A549 (cell line): ENCODE results near the gene TP73. TPM values are rescaled to one million over a fixed set of nuclear protein-coding genes. Genes with fewer than 3 reads are reported as not detected.

ENCODE experiments used
- ATAC-seq, 2 experiments: fragments of 200-7000 bp in 1 of 2; fragments of >200 bp in 1 of 2; cut with Nextera tagmentation in 1 of 2; cut with Tn5 transposase in 1 of 2; 3 replicates each; pipeline versions ENCODE4 v1.8.0 to v1.9.1; 2018 to 2020; ENCODE audit warnings: mild to moderate bottlenecking in 1 of 2, moderate library complexity in 1 of 2
- CTCF ChIA-PET: fragments of 300-600 bp; sonication (Branson Sonifier 250); formaldehyde crosslinking; extraction: SDS; loops from one replicate; lab custom pipeline; 2021; ENCODE audit warnings: antibody characterized with exemption, inconsistent platforms; lab: Yijun Ruan, JAX
- POLR2A ChIA-PET: fragments of 350-600 bp; formaldehyde crosslinking; extraction: SDS; loops from one replicate; lab custom pipeline; 2021; ENCODE audit warnings: antibody characterized with exemption, inconsistent platforms; lab: Yijun Ruan, JAX
- DNase-seq, 2 experiments: peaks; one replicate each; pipeline versions ENCODE4 v3.0.0 to v3.0.0-alpha.2; 2011 to 2016; ENCODE audit warnings: low read depth in 1 of 2, low spot score in 1 of 2
- FAIRE-seq: peaks from 2 replicates; lab custom pipeline; 2011; peaks lifted over from hg19 to GRCh38; lab: Jason Lieb, UNC
- H3K27ac ChIP-seq, 2 experiments: fragments of >200 bp; sonication (Bioruptor Twin); formaldehyde crosslinking; 3 replicates each; pipeline ENCODE4 v1.5.1; 2016 to 2017
- H3K4me1 ChIP-seq: fragments of >200 bp; sonication (Bioruptor Twin); formaldehyde crosslinking; 3 replicates; pipeline ENCODE4 v1.6.1; 2016
- H3K4me2 ChIP-seq: fragments of >200 bp; sonication (Bioruptor Twin); formaldehyde crosslinking; 3 replicates; pipeline ENCODE4 v1.6.1; 2016
- H3K4me3 ChIP-seq: fragments of >200 bp; sonication (Bioruptor Twin); formaldehyde crosslinking; 3 replicates; pipeline ENCODE4 v1.5.1; 2016
- H3K9me3 ChIP-seq: fragments of >200 bp; sonication (Bioruptor Twin); formaldehyde crosslinking; 3 replicates; pipeline ENCODE4 v1.6.1; 2016
- CEBPB ChIP-seq, 2 experiments: fragments of >200 bp in 1 of 2; sonication (Bioruptor Twin) in 1 of 2; formaldehyde crosslinking in 1 of 2; IDR thresholded peaks; 2 replicates each; pipeline ENCODE4 v1.6.1; 2012 to 2016
- CHD4 ChIP-seq: fragments of 200-600 bp; sonication (generic); IDR thresholded peaks from 2 replicates; pipeline ENCODE4 v1.6.1; 2016; ENCODE audit warnings: antibody characterized with exemption, mild to moderate bottlenecking, borderline replicate concordance
- EHMT2 ChIP-seq: fragments of 200-600 bp; sonication (generic); IDR thresholded peaks from 2 replicates; pipeline ENCODE4 v1.6.1; 2016; ENCODE audit warnings: antibody characterized with exemption, low read depth, mild to moderate bottlenecking, moderate library complexity
- FOSL2 ChIP-seq, 2 experiments: fragments of 450-650 bp in 1 of 2; fragments of >200 bp in 1 of 2; sonication (Bioruptor Twin) in 1 of 2; formaldehyde crosslinking; IDR thresholded peaks; 2 replicates each; pipeline versions ENCODE4 v1.5.0 to v1.6.1; 2016 to 2020; ENCODE audit warnings: mild to moderate bottlenecking in 1 of 2, moderate library complexity in 1 of 2
- FOXS1 ChIP-seq: fragments of 250-450 bp; sonication (Bioruptor Pico); IDR thresholded peaks from 2 replicates; pipeline ENCODE4 v1.5.0; 2020; ENCODE audit warnings: mild to moderate bottlenecking, moderate library complexity
- GATA3 ChIP-seq: IDR thresholded peaks from 2 replicates; pipeline ENCODE4 v1.6.1; 2012; ENCODE audit warnings: borderline replicate concordance
- HDAC2 ChIP-seq: fragments of 200-600 bp; sonication (generic); IDR thresholded peaks from 2 replicates; pipeline ENCODE4 v1.6.1; 2016
- HOXA7 ChIP-seq: fragments of 250-450 bp; sonication (Bioruptor Pico); IDR thresholded peaks from 2 replicates; pipeline ENCODE4 v1.5.0; 2020; ENCODE audit warnings: mild to moderate bottlenecking, moderate library complexity
- HOXB5 ChIP-seq: fragments of 250-450 bp; sonication (Bioruptor Pico); IDR thresholded peaks from 2 replicates; pipeline ENCODE4 v1.5.0; 2020; ENCODE audit warnings: mild to moderate bottlenecking, moderate library complexity
- MAFK ChIP-seq: fragments of 450-650 bp; IDR thresholded peaks from 2 replicates; pipeline ENCODE4 v1.6.1; 2014; ENCODE audit not compliant: partially characterized antibody
- NFE2L2 ChIP-seq: fragments of 150-350 bp; conservative IDR thresholded peaks from 2 replicates; pipeline ENCODE4 v1.6.1; 2014; ENCODE audit warnings: low read length
- PHF8 ChIP-seq: fragments of 200-600 bp; sonication (generic); IDR thresholded peaks from 2 replicates; pipeline ENCODE4 v1.6.1; 2016; ENCODE audit warnings: low read depth, mild to moderate bottlenecking, antibody characterized with exemption, moderate library complexity, borderline replicate concordance
- POLR2A ChIP-seq: IDR thresholded peaks from 2 replicates; pipeline ENCODE4 v1.6.1; 2012; ENCODE audit warnings: mild to moderate bottlenecking, low read length
- RAD21 ChIP-seq, 2 experiments: fragments of >200 bp in 1 of 2; sonication (Bioruptor Twin) in 1 of 2; formaldehyde crosslinking in 1 of 2; IDR thresholded peaks in 1 of 2; conservative IDR thresholded peaks in 1 of 2; 2 replicates in 1 of 2; 3 replicates in 1 of 2; pipeline ENCODE4 v1.6.1; 2012 to 2018; ENCODE audit warnings: inconsistent platforms in 1 of 2
- RARB ChIP-seq: fragments of 250-450 bp; sonication (Bioruptor Pico); IDR thresholded peaks from 2 replicates; pipeline ENCODE4 v1.8.0; 2021; ENCODE audit warnings: mild to moderate bottlenecking, moderate library complexity
- RCOR1 ChIP-seq: fragments of 150-350 bp; IDR thresholded peaks from 2 replicates; pipeline ENCODE4 v1.6.1; 2014; ENCODE audit warnings: antibody characterized with exemption, low read length, low read depth
- RFX5 ChIP-seq: fragments of 450-650 bp; IDR thresholded peaks from 2 replicates; pipeline ENCODE4 v1.7.1; 2014; ENCODE audit warnings: antibody characterized with exemption, mild to moderate bottlenecking, moderate library complexity
- SMC3 ChIP-seq: fragments of >200 bp; sonication (Bioruptor Twin); formaldehyde crosslinking; IDR thresholded peaks from 3 replicates; pipeline ENCODE4 v1.6.1; 2018; ENCODE audit warnings: inconsistent platforms
- SREBF2 ChIP-seq: fragments of 450-650 bp; IDR thresholded peaks from 2 replicates; pipeline ENCODE4 v1.6.1; 2014; ENCODE audit warnings: mild to moderate bottlenecking, moderate library complexity
- ZSCAN20 ChIP-seq: fragments of 250-450 bp; sonication (Bioruptor Pico); IDR thresholded peaks from 2 replicates; pipeline ENCODE4 v1.8.0; 2022; ENCODE audit warnings: mild to moderate bottlenecking, moderate library complexity
- WGBS: methylation state at CpG from one replicate; pipeline ENCODE4 v1.1.6; 2017; ENCODE audit errors: missing lambda C conversion rate; 5-methylcytosine and 5-hydroxymethylcytosine counted together
- polyA plus RNA-seq, 4 experiments: library from polyadenylated mRNA; depleted of rRNA in 3 of 4; stranded (reverse); fragments of >200 nt; fragmentation: RNase III in 1 of 4; extraction: RNeasy Plus Mini Kit Qiagen cat#74134 plus additional on column Dnase treatment in 1 of 4; gene quantifications; 2 replicates in 3 of 4; 3 replicates in 1 of 4; pipeline ENCODE4 v1.2.3, GENCODE V29; 2011 to 2017
- TF ChIP-seq, protein P1 (sequence below): IDR thresholded peaks from 2 replicates; pipeline ENCODE4 v1.6.1; 2012
- TF ChIP-seq, protein P2 (sequence below): fragments of >200 bp; sonication (Bioruptor Twin); formaldehyde crosslinking; IDR thresholded peaks from 3 replicates; pipeline ENCODE4 v1.5.1; 2016
- TF ChIP-seq, protein P3 (sequence below): fragments of 250-450 bp; sonication (Bioruptor Pico); IDR thresholded peaks from 2 replicates; pipeline ENCODE4 v1.5.0; 2021; ENCODE audit warnings: mild to moderate bottlenecking, moderate library complexity, borderline replicate concordance
- TF ChIP-seq, protein P4 (sequence below): fragments of >200 bp; sonication (Bioruptor Twin); formaldehyde crosslinking; IDR thresholded peaks from 2 replicates; pipeline ENCODE4 v1.6.1; 2016
- TF ChIP-seq, protein P5 (sequence below): fragments of 450-650 bp; IDR thresholded peaks from 2 replicates; pipeline ENCODE4 v1.6.1; 2014; ENCODE audit warnings: antibody characterized with exemption

Gene TP73
- polyA plus RNA-seq, 2 of the 4 experiments (the other 2 are of a cell fraction), result 0.01 to 0.25 TPM

DNA sequence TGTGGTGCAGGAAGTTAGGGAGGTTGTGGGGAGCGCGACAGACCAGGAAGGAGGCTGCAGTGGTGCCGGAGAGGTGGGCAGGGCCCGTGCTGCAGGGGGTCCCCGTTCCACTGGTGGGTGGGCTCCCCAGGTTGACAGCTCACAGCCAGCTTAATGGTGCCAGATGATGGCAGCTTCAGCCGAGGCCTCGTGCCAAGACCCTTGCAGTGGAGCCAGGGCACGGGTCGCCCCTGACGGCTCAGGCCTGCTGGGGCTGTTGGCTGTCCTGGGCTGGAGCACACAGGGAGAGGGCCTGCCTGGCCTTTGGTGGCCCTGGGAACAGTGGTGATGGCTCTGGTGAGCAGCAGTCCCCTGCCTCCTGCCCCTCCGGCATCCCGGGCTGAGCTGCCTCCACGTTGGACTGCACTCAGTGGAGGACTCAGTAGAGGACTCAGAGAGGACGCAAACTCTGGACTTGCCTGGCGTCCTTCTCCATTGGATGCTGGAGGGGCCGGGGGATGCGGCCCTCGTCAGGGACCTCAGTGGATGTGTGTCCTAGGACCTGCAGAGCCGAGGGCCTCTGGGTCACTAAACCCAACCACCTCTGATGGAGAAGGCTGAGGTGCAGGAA lies 53.1 kb downstream of the TP73 start:
- Histone ChIP-seq H3K4me3 (no peak overlapping the region), H3K27ac (no peak overlapping the region)
- DNase-seq, result no peak
- TF ChIP-seq EHMT2 (no peak), RAD21 (conservative IDR thresholded peaks at IDR 0.05 in 1 of 2, IDR thresholded peaks at IDR 0.05 in 1 of 2) (no peak), PHF8 (no peak), FOXS1 (CRISPR knock-in tag) (no peak), RARB (CRISPR knock-in tag) (no peak), CHD4 (no peak), GATA3 (no peak), SREBF2 (no peak), HOXA7 (CRISPR knock-in tag) (no peak), POLR2A (no peak), HDAC2 (no peak), NFE2L2 (no peak), SMC3 (no peak), CEBPB (IDR thresholded peaks at IDR 0.05) (no peak), RCOR1 (no peak)
- TF ChIP-seq, protein P1, sequence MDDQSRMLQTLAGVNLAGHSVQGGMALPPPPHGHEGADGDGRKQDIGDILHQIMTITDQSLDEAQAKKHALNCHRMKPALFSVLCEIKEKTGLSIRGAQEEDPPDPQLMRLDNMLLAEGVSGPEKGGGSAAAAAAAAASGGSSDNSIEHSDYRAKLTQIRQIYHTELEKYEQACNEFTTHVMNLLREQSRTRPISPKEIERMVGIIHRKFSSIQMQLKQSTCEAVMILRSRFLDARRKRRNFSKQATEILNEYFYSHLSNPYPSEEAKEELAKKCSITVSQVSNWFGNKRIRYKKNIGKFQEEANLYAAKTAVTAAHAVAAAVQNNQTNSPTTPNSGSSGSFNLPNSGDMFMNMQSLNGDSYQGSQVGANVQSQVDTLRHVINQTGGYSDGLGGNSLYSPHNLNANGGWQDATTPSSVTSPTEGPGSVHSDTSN, result no peak
- TF ChIP-seq, protein P2, sequence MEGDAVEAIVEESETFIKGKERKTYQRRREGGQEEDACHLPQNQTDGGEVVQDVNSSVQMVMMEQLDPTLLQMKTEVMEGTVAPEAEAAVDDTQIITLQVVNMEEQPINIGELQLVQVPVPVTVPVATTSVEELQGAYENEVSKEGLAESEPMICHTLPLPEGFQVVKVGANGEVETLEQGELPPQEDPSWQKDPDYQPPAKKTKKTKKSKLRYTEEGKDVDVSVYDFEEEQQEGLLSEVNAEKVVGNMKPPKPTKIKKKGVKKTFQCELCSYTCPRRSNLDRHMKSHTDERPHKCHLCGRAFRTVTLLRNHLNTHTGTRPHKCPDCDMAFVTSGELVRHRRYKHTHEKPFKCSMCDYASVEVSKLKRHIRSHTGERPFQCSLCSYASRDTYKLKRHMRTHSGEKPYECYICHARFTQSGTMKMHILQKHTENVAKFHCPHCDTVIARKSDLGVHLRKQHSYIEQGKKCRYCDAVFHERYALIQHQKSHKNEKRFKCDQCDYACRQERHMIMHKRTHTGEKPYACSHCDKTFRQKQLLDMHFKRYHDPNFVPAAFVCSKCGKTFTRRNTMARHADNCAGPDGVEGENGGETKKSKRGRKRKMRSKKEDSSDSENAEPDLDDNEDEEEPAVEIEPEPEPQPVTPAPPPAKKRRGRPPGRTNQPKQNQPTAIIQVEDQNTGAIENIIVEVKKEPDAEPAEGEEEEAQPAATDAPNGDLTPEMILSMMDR, result no peak
- TF ChIP-seq, protein P3, sequence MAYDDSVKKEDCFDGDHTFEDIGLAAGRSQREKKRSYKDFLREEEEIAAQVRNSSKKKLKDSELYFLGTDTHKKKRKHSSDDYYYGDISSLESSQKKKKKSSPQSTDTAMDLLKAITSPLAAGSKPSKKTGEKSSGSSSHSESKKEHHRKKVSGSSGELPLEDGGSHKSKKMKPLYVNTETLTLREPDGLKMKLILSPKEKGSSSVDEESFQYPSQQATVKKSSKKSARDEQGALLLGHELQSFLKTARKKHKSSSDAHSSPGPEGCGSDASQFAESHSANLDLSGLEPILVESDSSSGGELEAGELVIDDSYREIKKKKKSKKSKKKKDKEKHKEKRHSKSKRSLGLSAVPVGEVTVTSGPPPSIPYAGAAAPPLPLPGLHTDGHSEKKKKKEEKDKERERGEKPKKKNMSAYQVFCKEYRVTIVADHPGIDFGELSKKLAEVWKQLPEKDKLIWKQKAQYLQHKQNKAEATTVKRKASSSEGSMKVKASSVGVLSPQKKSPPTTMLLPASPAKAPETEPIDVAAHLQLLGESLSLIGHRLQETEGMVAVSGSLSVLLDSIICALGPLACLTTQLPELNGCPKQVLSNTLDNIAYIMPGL (CRISPR knock-in tag), result no peak
- TF ChIP-seq, protein P4, sequence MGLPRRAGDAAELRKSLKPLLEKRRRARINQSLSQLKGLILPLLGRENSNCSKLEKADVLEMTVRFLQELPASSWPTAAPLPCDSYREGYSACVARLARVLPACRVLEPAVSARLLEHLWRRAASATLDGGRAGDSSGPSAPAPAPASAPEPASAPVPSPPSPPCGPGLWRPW, result no peak
- TF ChIP-seq, protein P5, sequence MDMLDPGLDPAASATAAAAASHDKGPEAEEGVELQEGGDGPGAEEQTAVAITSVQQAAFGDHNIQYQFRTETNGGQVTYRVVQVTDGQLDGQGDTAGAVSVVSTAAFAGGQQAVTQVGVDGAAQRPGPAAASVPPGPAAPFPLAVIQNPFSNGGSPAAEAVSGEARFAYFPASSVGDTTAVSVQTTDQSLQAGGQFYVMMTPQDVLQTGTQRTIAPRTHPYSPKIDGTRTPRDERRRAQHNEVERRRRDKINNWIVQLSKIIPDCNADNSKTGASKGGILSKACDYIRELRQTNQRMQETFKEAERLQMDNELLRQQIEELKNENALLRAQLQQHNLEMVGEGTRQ, result no peak
- TF ChIP-seq, all 56 proteins: peak for 0
- ATAC-seq, result no peak
- Histone ChIP-seq H3K4me1 (no peaks in the 10 kb centered on the region), H3K4me2 (no peak overlapping the region), H3K9me3 (no peaks in the 10 kb centered on the region)
- no peak for FAIRE-seq
- ChIA-PET CTCF (interaction anchor here (0.5 to 2.2 kb wide), 2 partner anchors 19 to 843 kb away, joined by 3 to 12 read pairs; no protein-coding TSS in a partner anchor), POLR2A (no interaction called here)
- WGBS, result 42% methylated on average over 6 of the region's 19 CpGs

DNA sequence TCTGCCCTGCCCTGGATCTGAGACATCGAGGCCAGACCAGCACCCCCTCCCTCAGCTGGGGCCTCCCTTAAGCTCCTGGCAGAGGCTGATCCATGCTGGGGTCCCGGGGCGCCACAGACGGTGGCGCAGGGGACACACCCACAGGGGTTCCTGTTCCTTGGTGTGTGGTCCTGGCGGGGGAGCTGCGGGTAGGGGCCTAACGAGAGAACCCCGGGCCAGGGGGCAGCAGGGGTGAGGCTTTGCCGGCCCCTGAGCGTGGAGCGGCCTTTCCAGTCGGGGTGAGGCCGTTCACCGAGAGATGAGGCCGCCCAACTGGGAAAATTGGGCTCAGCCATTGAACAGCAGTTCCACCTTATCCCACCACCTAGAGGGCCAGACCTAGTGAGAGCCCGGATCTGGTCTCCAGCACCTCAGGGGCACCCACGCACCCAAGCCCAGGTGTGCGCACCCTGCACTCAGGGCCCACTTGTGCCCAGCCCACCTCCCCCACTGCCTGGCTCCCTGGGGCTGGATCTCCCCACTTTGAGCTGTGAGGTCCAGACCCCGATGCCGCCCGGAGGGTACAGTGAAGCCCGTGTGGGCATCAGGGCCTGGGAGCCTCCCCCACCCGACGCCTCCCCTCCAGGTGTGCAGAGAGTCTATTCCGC lies 54.5 kb downstream of the TP73 start:
- H3K27ac ChIP-seq, result no peak overlapping the region
- DNase-seq, result no peak
- no peaks in the 10 kb centered on the region for H3K9me3 ChIP-seq
- FAIRE-seq, result no peak
- no peak overlapping the region for H3K4me3 ChIP-seq
- H3K4me1 ChIP-seq, result no peaks in the 10 kb centered on the region
- ChIA-PET CTCF (no interaction called here), POLR2A (no interaction called here)
- H3K4me2 ChIP-seq, result no peak overlapping the region
- ATAC-seq, result no peak
- TF ChIP-seq HOXA7 (CRISPR knock-in tag), result no peak
- TF ChIP-seq RFX5, result no peak
- TF ChIP-seq HOXB5 (CRISPR knock-in tag), result no peak
- TF ChIP-seq MAFK, result no peak
- no peak for TF ChIP-seq FOSL2 (IDR thresholded peaks at IDR 0.05)
- TF ChIP-seq FOSL2 (CRISPR knock-in tag; IDR thresholded peaks at IDR 0.05), result no peak
- no peak for TF ChIP-seq SMC3
- no peak for TF ChIP-seq CHD4
- no peak for TF ChIP-seq ZSCAN20 (CRISPR knock-in tag)
- 78% methylated on average over 15 of the region's 26 CpGs for WGBS
